GM06990 (cell line): ENCODE measurements around the gene CDRT4.

Experiments used
- DNase-seq: peaks from one replicate; pipeline ENCODE4 v3.0.0-alpha.2; 2011; ENCODE audit not compliant: insufficient read length; ENCODE audit errors: extremely low read depth
- H3K27me3 ChIP-seq: replicated peaks from 2 replicates; pipeline ENCODE4 v1.6.0; 2011; ENCODE audit warnings: low read length; ENCODE audit not compliant: control insufficient read depth, insufficient read depth
- H3K36me3 ChIP-seq: 2 replicates; pipeline ENCODE4 v1.5.1; 2011; ENCODE audit warnings: low read length; ENCODE audit not compliant: control insufficient read depth, insufficient read depth
- H3K4me3 ChIP-seq: replicated peaks from 2 replicates; pipeline ENCODE4 v1.5.1; 2011; ENCODE audit warnings: low read depth, mild to moderate bottlenecking, control low read depth, low read length
- CTCF ChIP-seq: IDR thresholded peaks from 2 replicates; pipeline ENCODE4 v1.5.1; 2011; ENCODE audit warnings: low read length, control low read depth, mild to moderate bottlenecking, inconsistent platforms; ENCODE audit not compliant: insufficient read depth, poor library complexity, severe bottlenecking

CDRT4 gene

GRCh38 chr17:15498107-15498506, 30.7 kb upstream of the CDRT4 start:
- H3K36me3 ChIP-seq = no peaks in the 10 kb centered on the region
- H3K4me3 ChIP-seq = no peak overlapping the region
- no peaks in the 10 kb centered on the region for H3K27me3 ChIP-seq
- no peak for DNase-seq
- TF ChIP-seq CTCF = no peak

GRCh38 chr17:15496735-15497670, 29.6 kb upstream of the CDRT4 start:
- TF ChIP-seq CTCF = no peak
- Histone ChIP-seq H3K4me3 (no peak overlapping the region), H3K36me3 (no peaks in the 10 kb centered on the region), H3K27me3 (no peaks in the 10 kb centered on the region)
- DNase-seq = no peak

GRCh38 chr17:15494821-15495220, 27.4 kb upstream of the CDRT4 start:
- no peak for TF ChIP-seq CTCF
- H3K36me3 ChIP-seq = no peaks in the 10 kb centered on the region
- H3K4me3 ChIP-seq = no peak overlapping the region
- no peaks in the 10 kb centered on the region for H3K27me3 ChIP-seq
- DNase-seq = no peak

- Histone ChIP-seq H3K27me3 (no peaks in the 10 kb centered on the region), H3K36me3 (no peaks in the 10 kb centered on the region), H3K4me3 (no peak overlapping the region)
- TF ChIP-seq CTCF = no peak
- DNase-seq = no peak
These were observed 26.2 kb upstream of the CDRT4 start for GRCh38 chr17:15493693-15494035.

- no peaks in the 10 kb centered on the region for H3K36me3 ChIP-seq
- H3K4me3 ChIP-seq = no peak overlapping the region
- no peak for TF ChIP-seq CTCF
- DNase-seq = no peak
- no peaks in the 10 kb centered on the region for H3K27me3 ChIP-seq
These were observed 25.6 kb upstream of the CDRT4 start for GRCh38 chr17:15492791-15493692.
